ENCODE data around the gene C13orf42.

DNA sequence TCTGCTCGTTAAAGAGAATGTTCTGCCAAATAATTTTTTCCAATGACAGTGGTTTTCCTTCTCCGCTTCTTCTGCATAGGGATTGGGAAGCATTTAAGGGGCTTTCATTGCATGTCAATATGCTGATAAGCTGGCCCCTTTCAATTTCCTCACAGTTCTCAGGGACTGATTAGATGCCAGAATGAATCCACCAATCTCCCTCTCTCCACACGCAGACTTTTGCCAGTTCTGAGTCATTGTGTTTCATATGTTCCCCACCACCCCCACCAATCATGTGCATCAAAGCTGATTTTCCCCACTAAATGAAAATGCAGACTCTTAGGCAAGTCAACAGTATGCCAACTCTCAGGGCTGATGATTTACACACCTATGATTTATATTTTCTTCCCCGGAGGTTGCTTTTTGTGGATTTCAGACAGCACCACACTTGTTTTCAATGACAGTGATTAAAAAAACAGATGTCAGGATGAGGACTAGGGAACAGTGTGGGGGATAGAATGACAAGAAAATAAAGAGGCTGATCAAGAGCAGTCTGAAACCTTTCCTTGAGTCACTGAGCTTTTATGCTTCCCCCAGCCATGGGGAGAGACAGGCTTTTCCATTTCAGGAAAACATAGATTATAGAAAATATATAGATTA, 47.9 kb upstream of the C13orf42 start:
- TF ChIP-seq, protein P1, sequence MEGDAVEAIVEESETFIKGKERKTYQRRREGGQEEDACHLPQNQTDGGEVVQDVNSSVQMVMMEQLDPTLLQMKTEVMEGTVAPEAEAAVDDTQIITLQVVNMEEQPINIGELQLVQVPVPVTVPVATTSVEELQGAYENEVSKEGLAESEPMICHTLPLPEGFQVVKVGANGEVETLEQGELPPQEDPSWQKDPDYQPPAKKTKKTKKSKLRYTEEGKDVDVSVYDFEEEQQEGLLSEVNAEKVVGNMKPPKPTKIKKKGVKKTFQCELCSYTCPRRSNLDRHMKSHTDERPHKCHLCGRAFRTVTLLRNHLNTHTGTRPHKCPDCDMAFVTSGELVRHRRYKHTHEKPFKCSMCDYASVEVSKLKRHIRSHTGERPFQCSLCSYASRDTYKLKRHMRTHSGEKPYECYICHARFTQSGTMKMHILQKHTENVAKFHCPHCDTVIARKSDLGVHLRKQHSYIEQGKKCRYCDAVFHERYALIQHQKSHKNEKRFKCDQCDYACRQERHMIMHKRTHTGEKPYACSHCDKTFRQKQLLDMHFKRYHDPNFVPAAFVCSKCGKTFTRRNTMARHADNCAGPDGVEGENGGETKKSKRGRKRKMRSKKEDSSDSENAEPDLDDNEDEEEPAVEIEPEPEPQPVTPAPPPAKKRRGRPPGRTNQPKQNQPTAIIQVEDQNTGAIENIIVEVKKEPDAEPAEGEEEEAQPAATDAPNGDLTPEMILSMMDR (IDR thresholded peaks at IDR 0.05) = no peak
- TF ChIP-seq POLR2A (IDR thresholded peaks at IDR 0.05) = no peak
